Progenitor cell of endocrine pancreas (in vitro differentiated cells): ENCODE results near the gene C1orf52. TPM values are rescaled to one million over a fixed set of nuclear protein-coding genes. Genes with fewer than 3 reads are reported as not detected.

ENCODE experiments used
- DNase-seq: peaks from one replicate; pipeline ENCODE4 v3.0.0; 2021; ENCODE audit warnings: low spot score; ENCODE audit not compliant: unreplicated experiment
- H3K27ac Mint-ChIP-seq: 2 replicates; pipeline ENCODE4 v1.8.0; 2021; ENCODE audit warnings: mild to moderate bottlenecking, moderate library complexity, mixed read lengths
- H3K27me3 Mint-ChIP-seq: 2 replicates; pipeline ENCODE4 v1.8.0; 2021; ENCODE audit warnings: mixed read lengths
- H3K36me3 Mint-ChIP-seq: 2 replicates; pipeline ENCODE4 v1.8.0; 2022; ENCODE audit warnings: mixed read lengths; ENCODE audit not compliant: insufficient read depth
- H3K4me1 Mint-ChIP-seq: 2 replicates; pipeline ENCODE4 v1.8.0; 2021; ENCODE audit warnings: low read depth, mixed read lengths
- H3K4me3 Mint-ChIP-seq: 2 replicates; pipeline ENCODE4 v1.8.0; 2021; ENCODE audit warnings: low read depth, mild to moderate bottlenecking, moderate library complexity, mixed read lengths
- H3K9me3 Mint-ChIP-seq: 2 replicates; pipeline ENCODE4 v1.8.0; 2021; ENCODE audit warnings: low read depth, mixed read lengths
- CTCF ChIP-seq: fragments of 200-600 bp; sonication (generic); IDR thresholded peaks from one replicate; pipeline ENCODE4 v1.5.0; 2021; ENCODE audit warnings: antibody characterized with exemption, mild to moderate bottlenecking; ENCODE audit not compliant: unreplicated experiment
- total RNA-seq: library from RNA; stranded (reverse); gene quantifications from 2 replicates; pipeline ENCODE4 v1.2.1, GENCODE V29; 2021

C1orf52 gene
- total RNA-seq, 1 donor from 2014 or later: 42.2 TPM

GRCh38 chr1:85224295-85224694, 35.2 kb downstream of the C1orf52 start:
- H3K9me3 Mint-ChIP-seq: peaks cover 7% of the 10 kb centered on the region
- no peaks in the 10 kb centered on the region for H3K27me3 Mint-ChIP-seq
- peaks cover 66% of the 10 kb centered on the region for H3K4me1 Mint-ChIP-seq
- H3K4me3 Mint-ChIP-seq: peak overlapping the region; percentile 57
- no peak for DNase-seq
- peak overlapping the region; percentile 95 for H3K27ac Mint-ChIP-seq
- no peaks in the 10 kb centered on the region for H3K36me3 Mint-ChIP-seq
- no peak for TF ChIP-seq CTCF

GRCh38 chr1:85223334-85223733, 36.1 kb downstream of the C1orf52 start:
- no peak for TF ChIP-seq CTCF
- Mint-ChIP-seq H3K36me3 (no peaks in the 10 kb centered on the region), H3K4me1 (peaks cover 62% of the 10 kb centered on the region), H3K9me3 (peaks cover 7% of the 10 kb centered on the region), H3K27me3 (no peaks in the 10 kb centered on the region), H3K4me3 (peak overlapping the region; percentile 20), H3K27ac (peak overlapping the region; percentile 93)
- DNase-seq: no peak

- Mint-ChIP-seq H3K9me3 (peaks cover 11% of the 10 kb centered on the region), H3K4me1 (peaks cover 51% of the 10 kb centered on the region), H3K27me3 (no peaks in the 10 kb centered on the region), H3K4me3 (no peak overlapping the region), H3K36me3 (no peaks in the 10 kb centered on the region), H3K27ac (peak overlapping the region; percentile 1)
- DNase-seq: no peak
- no peak for TF ChIP-seq CTCF
Observed at GRCh38 chr1:85220756-85221201, 38.7 kb downstream of the C1orf52 start.

- Mint-ChIP-seq H3K36me3 (no peaks in the 10 kb centered on the region), H3K4me1 (peaks cover 45% of the 10 kb centered on the region), H3K4me3 (no peak overlapping the region), H3K27ac (no peak overlapping the region), H3K27me3 (no peaks in the 10 kb centered on the region), H3K9me3 (peaks cover 11% of the 10 kb centered on the region)
- no peak for TF ChIP-seq CTCF
- DNase-seq: no peak
Observed at GRCh38 chr1:85219853-85220610, 39.4 kb downstream of the C1orf52 start.

- Mint-ChIP-seq H3K9me3 (peaks cover 4% of the 10 kb centered on the region), H3K27me3 (no peaks in the 10 kb centered on the region)
Observed at GRCh38 chr1:85216697-85217096, 42.8 kb downstream of the C1orf52 start.

More at GRCh38 chr1:85216697-85217096, 42.8 kb downstream of the C1orf52 start:
- no peak for DNase-seq
- TF ChIP-seq CTCF: no peak
- H3K4me3 Mint-ChIP-seq: no peak overlapping the region
- peaks cover 27% of the 10 kb centered on the region for H3K4me1 Mint-ChIP-seq
- H3K27ac Mint-ChIP-seq: no peak overlapping the region
- H3K36me3 Mint-ChIP-seq: no peaks in the 10 kb centered on the region
